HL-60 (cell line): Measurements from ENCODE around the gene RHNO1.

Experiments used
- CTCF ChIP-seq: IDR thresholded peaks from one replicate; pipeline ENCODE4 v1.5.1; 2011; ENCODE audit warnings: low read length, control low read depth, inconsistent platforms; ENCODE audit not compliant: insufficient read depth
- POLR2AphosphoS5 ChIP-seq: IDR thresholded peaks from 2 replicates; pipeline ENCODE4 v1.6.1; 2012; ENCODE audit warnings: low read depth
- REST ChIP-seq: IDR thresholded peaks from 2 replicates; pipeline ENCODE4 v1.6.1; 2012; ENCODE audit warnings: low read depth; ENCODE audit not compliant: insufficient replicate concordance
- SPI1 ChIP-seq: IDR thresholded peaks from 2 replicates; pipeline ENCODE4 v1.6.1; 2012; ENCODE audit warnings: low read depth, mild to moderate bottlenecking, borderline replicate concordance

GRCh38 chr12:2937500-2937899, 60.5 kb downstream of the RHNO1 start:
- no peak for TF ChIP-seq CTCF
- no peak for TF ChIP-seq REST
- TF ChIP-seq SPI1: no peak
- no peak for TF ChIP-seq POLR2AphosphoS5
